ENCODE results near the gene DYNLT4. TPM values are rescaled to one million over a fixed set of nuclear protein-coding genes. Genes with fewer than 3 reads are reported as not detected.
A peak's percentile ranks its signal among the peaks of the same experiment; 100 is the strongest.
"Not testable (repeated sequence)": the region's sequence is repeated elsewhere in the genome, so short reads cannot be mapped to it uniquely, and the experiment has no call there.

Gene DYNLT4
- total RNA-seq, 4 donors from 2014 or later = not detected

GRCh38 chr1:44798481-44799365 lies 8.4 kb downstream of the DYNLT4 start:
- WGBS = 88% methylated on average over 8 of the region's 10 CpGs

GRCh38 chr1:44797886-44798285 lies 9.3 kb downstream of the DYNLT4 start:
- H3K4me3 ChIP-seq, H3K36me3 ChIP-seq, H3K27me3 ChIP-seq, H3K9me3 ChIP-seq, H3K27ac ChIP-seq: not testable (repeated sequence)
- 71% methylated on average over 8 of the region's 8 CpGs for WGBS
- H3K4me1 ChIP-seq = peaks cover 39% of the 10 kb centered on the region
- DNase-seq (ENCODE audit: low spot score in 2 of 2) = peak in 1 of 2 donors; percentile 35

More at GRCh38 chr1:44798481-44799365, 8.4 kb downstream of the DYNLT4 start:
- H3K4me3 ChIP-seq = no peak overlapping the region
- no peaks in the 10 kb centered on the region for H3K27me3 ChIP-seq
- peak; percentile 56 to 68 for DNase-seq (ENCODE audit: low spot score in 2 of 2)
- H3K4me1 ChIP-seq = peaks cover 38% of the 10 kb centered on the region
- no peaks in the 10 kb centered on the region for H3K9me3 ChIP-seq
- TF ChIP-seq EP300 (IDR thresholded peaks at IDR 0.05) (no peak), POLR2AphosphoS5 (IDR thresholded peaks at IDR 0.05) (no peak), POLR2A (IDR thresholded peaks at IDR 0.05) (no peak), CTCF (IDR thresholded peaks at IDR 0.05) (no peak)
- peaks cover 16% of the 10 kb centered on the region for H3K36me3 ChIP-seq
- peak overlapping the region; percentile 93 for H3K27ac ChIP-seq

GRCh38 chr1:44792736-44793502 lies 14.2 kb downstream of the DYNLT4 start:
- DNase-seq (ENCODE audit: low spot score in 2 of 2) = peak; percentile 22 to 55
- no peak for TF ChIP-seq POLR2A (IDR thresholded peaks at IDR 0.05)
- no peak for TF ChIP-seq POLR2AphosphoS5 (IDR thresholded peaks at IDR 0.05)
- TF ChIP-seq EP300 (IDR thresholded peaks at IDR 0.05) = no peak
- no peak for TF ChIP-seq CTCF (IDR thresholded peaks at IDR 0.05)
- H3K4me3 ChIP-seq = no peak overlapping the region
- no peaks in the 10 kb centered on the region for H3K27me3 ChIP-seq
- WGBS = 77% methylated on average over 9 of the region's 9 CpGs
- H3K4me1 ChIP-seq = peaks cover 13% of the 10 kb centered on the region
- no peaks in the 10 kb centered on the region for H3K9me3 ChIP-seq
- no peaks in the 10 kb centered on the region for H3K36me3 ChIP-seq
- peak overlapping the region; percentile 35 for H3K27ac ChIP-seq

GRCh38 chr1:44790968-44791801 lies 16.0 kb downstream of the DYNLT4 start:
- no peak for DNase-seq (ENCODE audit: low spot score in 2 of 2)
- Histone ChIP-seq H3K36me3 (no peaks in the 10 kb centered on the region), H3K9me3 (no peaks in the 10 kb centered on the region), H3K4me1 (peaks cover 20% of the 10 kb centered on the region), H3K4me3 (no peak overlapping the region), H3K27me3 (no peaks in the 10 kb centered on the region), H3K27ac (no peak overlapping the region)
- TF ChIP-seq EP300 (IDR thresholded peaks at IDR 0.05) = no peak
- TF ChIP-seq POLR2A (IDR thresholded peaks at IDR 0.05) = no peak
- no peak for TF ChIP-seq POLR2AphosphoS5 (IDR thresholded peaks at IDR 0.05)
- no peak for TF ChIP-seq CTCF (IDR thresholded peaks at IDR 0.05)
- 69% methylated on average over 7 of the region's 7 CpGs for WGBS

GRCh38 chr1:44788120-44788860 lies 18.9 kb downstream of the DYNLT4 start, which contains the start of gene BEST4:
Gene BEST4 (minus strand): TSS chr1:44788170. CDS start chr1:44787705, 465 bp downstream.
- Histone ChIP-seq H3K36me3 (no peaks in the 10 kb centered on the region), H3K27ac (no peak within 1 kb of the TSS), H3K4me3 (no peak within 1 kb of the TSS), H3K9me3 (no peaks in the 10 kb centered on the region), H3K4me1 (peaks cover 43% of the 10 kb centered on the region), H3K27me3 (no peaks in the 10 kb centered on the region)
- DNase-seq (ENCODE audit: low spot score in 2 of 2) = no peak
- TF ChIP-seq POLR2A (IDR thresholded peaks at IDR 0.05) (no peak), CTCF (IDR thresholded peaks at IDR 0.05) (no peak), EP300 (IDR thresholded peaks at IDR 0.05) (no peak), POLR2AphosphoS5 (IDR thresholded peaks at IDR 0.05) (no peak)
- WGBS = 87% methylated on average over 4 of the region's 9 CpGs

All from suprapubic skin (tissue), 4 donors.